Glutamatergic neuron (in vitro differentiated cells): ENCODE measurements around the gene MLLT1. TPM values are rescaled to one million over a fixed set of nuclear protein-coding genes. Genes with fewer than 3 reads are reported as not detected.
A peak's percentile ranks its signal among the peaks of the same experiment; 100 is the strongest.

ENCODE experiments used
- DNase-seq: peaks from one replicate; pipeline ENCODE4 v3.0.0; 2022
- H3K27ac Mint-ChIP-seq: one replicate; pipeline ENCODE4 v1.8.0; 2020; ENCODE audit warnings: mild to moderate bottlenecking, mixed read lengths, inconsistent platforms; ENCODE audit not compliant: unreplicated experiment
- H3K27me3 Mint-ChIP-seq: one replicate; pipeline ENCODE4 v1.8.0; 2020; ENCODE audit warnings: mild to moderate bottlenecking, moderate library complexity, mixed read lengths, inconsistent platforms; ENCODE audit not compliant: unreplicated experiment
- H3K36me3 Mint-ChIP-seq: one replicate; pipeline ENCODE4 v1.8.0; 2020; ENCODE audit warnings: mild to moderate bottlenecking, mixed read lengths, inconsistent platforms; ENCODE audit not compliant: unreplicated experiment
- H3K4me1 Mint-ChIP-seq: one replicate; pipeline ENCODE4 v1.8.0; 2020; ENCODE audit warnings: mild to moderate bottlenecking, low read depth, mixed read lengths, inconsistent platforms; ENCODE audit not compliant: unreplicated experiment
- H3K4me3 Mint-ChIP-seq: one replicate; pipeline ENCODE4 v1.8.0; 2020; ENCODE audit warnings: mild to moderate bottlenecking, mixed read lengths, inconsistent platforms; ENCODE audit not compliant: unreplicated experiment
- H3K9me3 Mint-ChIP-seq: one replicate; pipeline ENCODE4 v1.8.0; 2020; ENCODE audit warnings: mild to moderate bottlenecking, moderate library complexity, mixed read lengths, inconsistent platforms; ENCODE audit not compliant: unreplicated experiment
- CTCF ChIP-seq: fragments of 200-600 bp; sonication (generic); IDR thresholded peaks from one replicate; pipeline ENCODE4 v1.5.0; 2021; ENCODE audit not compliant: partially characterized antibody, unreplicated experiment
- total RNA-seq: library from RNA; stranded (reverse); fragmentation: NEBNext Ultra II Directional; extraction: Animal tissue kit (Norgen Biotek cat#: 25700); gene quantifications from one replicate; pipeline ENCODE4 v1.2.1, GENCODE V29; 2021; ENCODE audit not compliant: unreplicated experiment

MLLT1 gene
- total RNA-seq, 1 donor from 2014 or later = 52.9 TPM

GRCh38 chr19:6272913-6273600 is 6.7 kb downstream of the MLLT1 start:
- peaks cover 76% of the 10 kb centered on the region for H3K4me1 Mint-ChIP-seq
- H3K36me3 Mint-ChIP-seq = no peaks in the 10 kb centered on the region
- DNase-seq = no peak
- H3K9me3 Mint-ChIP-seq = peaks cover 11% of the 10 kb centered on the region
- peaks cover 18% of the 10 kb centered on the region for H3K27me3 Mint-ChIP-seq
- peak overlapping the region; percentile 70 for H3K4me3 Mint-ChIP-seq
- TF ChIP-seq CTCF = no peak
- H3K27ac Mint-ChIP-seq = peak overlapping the region; percentile 75

GRCh38 chr19:6272411-6272791 is 7.4 kb downstream of the MLLT1 start:
- peaks cover 10% of the 10 kb centered on the region for H3K9me3 Mint-ChIP-seq
- peaks cover 69% of the 10 kb centered on the region for H3K4me1 Mint-ChIP-seq
- TF ChIP-seq CTCF = no peak

GRCh38 chr19:6271721-6272410 is 7.9 kb downstream of the MLLT1 start:
- Mint-ChIP-seq H3K27me3 (peaks cover 13% of the 10 kb centered on the region), H3K4me3 (peak overlapping the region; percentile 70), H3K4me1 (peaks cover 64% of the 10 kb centered on the region), H3K27ac (peak overlapping the region; percentile 75), H3K36me3 (no peaks in the 10 kb centered on the region), H3K9me3 (peaks cover 10% of the 10 kb centered on the region)
- DNase-seq = no peak
- no peak for TF ChIP-seq CTCF

More at GRCh38 chr19:6272411-6272791, 7.4 kb downstream of the MLLT1 start:
- Mint-ChIP-seq H3K27ac (peak overlapping the region; percentile 75), H3K4me3 (peak overlapping the region; percentile 70), H3K36me3 (no peaks in the 10 kb centered on the region), H3K27me3 (peaks cover 13% of the 10 kb centered on the region)
- DNase-seq = no peak

GRCh38 chr19:6271251-6271650 is 8.5 kb downstream of the MLLT1 start:
- H3K27me3 Mint-ChIP-seq = peaks cover 12% of the 10 kb centered on the region
- peak overlapping the region; percentile 70 for H3K4me3 Mint-ChIP-seq
- no peak for TF ChIP-seq CTCF
- DNase-seq = no peak
- H3K4me1 Mint-ChIP-seq = peaks cover 58% of the 10 kb centered on the region
- peaks cover 7% of the 10 kb centered on the region for H3K9me3 Mint-ChIP-seq
- no peak overlapping the region for H3K27ac Mint-ChIP-seq
- no peaks in the 10 kb centered on the region for H3K36me3 Mint-ChIP-seq

- H3K4me1 Mint-ChIP-seq = peaks cover 54% of the 10 kb centered on the region
- H3K27ac Mint-ChIP-seq = no peak overlapping the region
- H3K4me3 Mint-ChIP-seq = no peak overlapping the region
- H3K36me3 Mint-ChIP-seq = no peaks in the 10 kb centered on the region
- H3K9me3 Mint-ChIP-seq = peaks cover 7% of the 10 kb centered on the region
- TF ChIP-seq CTCF = no peak
- DNase-seq = no peak
- H3K27me3 Mint-ChIP-seq = peaks cover 12% of the 10 kb centered on the region
Measured at GRCh38 chr19:6270822-6271221, 9.0 kb downstream of the MLLT1 start.
